Hepatocyte (in vitro differentiated cells): ENCODE results near the gene DLX5.

Source experiments
- EZH2 ChIP-seq: fragments of 200-600 bp; sonication (generic); IDR thresholded peaks from 2 replicates; pipeline ENCODE4 v1.6.1; 2016; ENCODE audit warnings: antibody characterized with exemption, mild to moderate bottlenecking, borderline replicate concordance
- EZH2phosphoT487 ChIP-seq: fragments of 200-600 bp; sonication (generic); IDR thresholded peaks from one replicate; pipeline ENCODE4 v1.6.1; 2018; ENCODE audit warnings: antibody characterized with exemption, mild to moderate bottlenecking, low read depth, moderate library complexity; ENCODE audit not compliant: unreplicated experiment, severe bottlenecking
- TF ChIP-seq, protein P1 (sequence below): fragments of 200-600 bp; sonication (generic); IDR thresholded peaks from 2 replicates; pipeline ENCODE4 v1.5.1; 2016; ENCODE audit warnings: antibody characterized with exemption, mild to moderate bottlenecking; ENCODE audit not compliant: poor library complexity

DNA sequence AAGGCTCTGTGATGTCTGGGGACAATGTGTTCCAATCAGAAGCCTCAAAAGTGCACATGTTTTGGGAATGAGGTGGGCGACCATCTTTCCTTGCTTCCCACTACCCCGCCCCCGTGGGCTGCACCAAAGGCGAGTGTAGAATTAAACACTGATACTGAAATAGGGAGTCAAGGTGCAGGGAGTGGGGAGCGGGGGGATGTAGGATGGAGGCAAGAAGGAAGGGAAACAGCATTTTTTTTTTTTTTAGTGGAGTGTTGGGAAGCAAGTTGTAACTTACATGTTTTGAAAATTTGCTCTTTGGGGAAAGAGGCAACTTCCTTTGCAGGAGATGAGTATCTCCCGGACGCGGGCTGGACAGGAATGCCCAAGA is 484 bp upstream of the DLX5 start:
- TF ChIP-seq, protein P1, sequence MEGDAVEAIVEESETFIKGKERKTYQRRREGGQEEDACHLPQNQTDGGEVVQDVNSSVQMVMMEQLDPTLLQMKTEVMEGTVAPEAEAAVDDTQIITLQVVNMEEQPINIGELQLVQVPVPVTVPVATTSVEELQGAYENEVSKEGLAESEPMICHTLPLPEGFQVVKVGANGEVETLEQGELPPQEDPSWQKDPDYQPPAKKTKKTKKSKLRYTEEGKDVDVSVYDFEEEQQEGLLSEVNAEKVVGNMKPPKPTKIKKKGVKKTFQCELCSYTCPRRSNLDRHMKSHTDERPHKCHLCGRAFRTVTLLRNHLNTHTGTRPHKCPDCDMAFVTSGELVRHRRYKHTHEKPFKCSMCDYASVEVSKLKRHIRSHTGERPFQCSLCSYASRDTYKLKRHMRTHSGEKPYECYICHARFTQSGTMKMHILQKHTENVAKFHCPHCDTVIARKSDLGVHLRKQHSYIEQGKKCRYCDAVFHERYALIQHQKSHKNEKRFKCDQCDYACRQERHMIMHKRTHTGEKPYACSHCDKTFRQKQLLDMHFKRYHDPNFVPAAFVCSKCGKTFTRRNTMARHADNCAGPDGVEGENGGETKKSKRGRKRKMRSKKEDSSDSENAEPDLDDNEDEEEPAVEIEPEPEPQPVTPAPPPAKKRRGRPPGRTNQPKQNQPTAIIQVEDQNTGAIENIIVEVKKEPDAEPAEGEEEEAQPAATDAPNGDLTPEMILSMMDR, result no peak
- TF ChIP-seq EZH2 (no peak), EZH2phosphoT487 (no peak)
